NCI-H524 treated with DMSO at 0.1 percent for 48 hours (cell line): ENCODE measurements around the gene WNT3A.

Source experiments
- DNase-seq: peaks from one replicate; lab custom pipeline; 2025; lab: John Stamatoyannopoulos, UW

Gene WNT3A

GRCh38 chr1:228031276-228031995 is 24.6 kb downstream of the WNT3A start:
- DNase-seq = no peak

- no peak for DNase-seq
These were observed 25.2 kb downstream of the WNT3A start for GRCh38 chr1:228032041-228032440.

GRCh38 chr1:228033376-228033775 is 26.6 kb downstream of the WNT3A start:
- DNase-seq = no peak

GRCh38 chr1:228034954-228035837 is 28.4 kb downstream of the WNT3A start:
- no peak for DNase-seq

GRCh38 chr1:228035844-228036243 is 29.0 kb downstream of the WNT3A start:
- DNase-seq = no peak

GRCh38 chr1:228036701-228037231 is 30.0 kb downstream of the WNT3A start:
- no peak for DNase-seq

- DNase-seq = no peak
These were observed 30.9 kb downstream of the WNT3A start for GRCh38 chr1:228037401-228038386.

- DNase-seq = no peak
These were observed 31.7 kb downstream of the WNT3A start for GRCh38 chr1:228038387-228039005.

GRCh38 chr1:228039006-228039903 is 32.5 kb downstream of the WNT3A start:
- DNase-seq = no peak

GRCh38 chr1:228039986-228040385 is 33.2 kb downstream of the WNT3A start:
- no peak for DNase-seq

GRCh38 chr1:228041316-228041715 is 34.5 kb downstream of the WNT3A start:
- DNase-seq = no peak

GRCh38 chr1:228042508-228042907 is 35.7 kb downstream of the WNT3A start:
- no peak for DNase-seq

- no peak for DNase-seq
These were observed 36.6 kb downstream of the WNT3A start for GRCh38 chr1:228043281-228043848.

- DNase-seq = no peak
These were observed 38.2 kb downstream of the WNT3A start for GRCh38 chr1:228044961-228045360.

GRCh38 chr1:228045405-228045804 is 38.6 kb downstream of the WNT3A start:
- DNase-seq = no peak

- no peak for DNase-seq
These were observed 39.1 kb downstream of the WNT3A start for GRCh38 chr1:228045871-228046270.

GRCh38 chr1:228046421-228047182 is 39.8 kb downstream of the WNT3A start:
- no peak for DNase-seq

- DNase-seq = no peak
These were observed 40.3 kb downstream of the WNT3A start for GRCh38 chr1:228047183-228047466.

- no peak for DNase-seq
These were observed 41.3 kb downstream of the WNT3A start for GRCh38 chr1:228048120-228048519.
